HFFc6 (cell line): Measurements from ENCODE around the gene ULK4. TPM values are rescaled to one million over a fixed set of nuclear protein-coding genes. Genes with fewer than 3 reads are reported as not detected.

Source experiments
- DNase-seq: peaks from one replicate; pipeline ENCODE4 v3.0.0-alpha.2; 2018
- H3K27ac Mint-ChIP-seq: 2 replicates; pipeline ENCODE4 v1.8.0; 2020; ENCODE audit warnings: mild to moderate bottlenecking, mixed read lengths
- H3K27me3 Mint-ChIP-seq: 2 replicates; pipeline ENCODE4 v1.8.0; 2021; ENCODE audit warnings: mild to moderate bottlenecking, moderate library complexity, mixed read lengths; ENCODE audit not compliant: insufficient read depth
- H3K36me3 Mint-ChIP-seq: 2 replicates; pipeline ENCODE4 v1.8.0; 2021; ENCODE audit warnings: low read depth, mixed read lengths
- H3K4me1 Mint-ChIP-seq: 2 replicates; pipeline ENCODE4 v1.8.0; 2020; ENCODE audit warnings: low read depth, mixed read lengths
- H3K4me3 Mint-ChIP-seq: 2 replicates; pipeline ENCODE4 v1.8.0; 2020; ENCODE audit warnings: mild to moderate bottlenecking, moderate library complexity, mixed read lengths
- H3K9me3 Mint-ChIP-seq: 2 replicates; pipeline ENCODE4 v1.8.0; 2020; ENCODE audit warnings: mild to moderate bottlenecking, mixed read lengths
- total RNA-seq, 6 experiments: library from RNA; stranded (reverse); fragmentation: NEBNext Ultra II Directional; extraction: Animal tissue kit (Norgen Biotek cat#: 25700); gene quantifications; 2 replicates in 1 of 6; 3 replicates in 5 of 6; pipeline ENCODE4 v1.2.3, GENCODE V29; 2021
- TF ChIP-seq, protein P1 (sequence below): fragments of 200-600 bp; sonication (generic); IDR thresholded peaks from 2 replicates; pipeline ENCODE4 v1.5.0; 2021; ENCODE audit warnings: antibody characterized with exemption, mild to moderate bottlenecking

ULK4 gene
- total RNA-seq, 6 experiments from 2014 or later: 6.0 to 8.6 (median 6.7) TPM

DNA sequence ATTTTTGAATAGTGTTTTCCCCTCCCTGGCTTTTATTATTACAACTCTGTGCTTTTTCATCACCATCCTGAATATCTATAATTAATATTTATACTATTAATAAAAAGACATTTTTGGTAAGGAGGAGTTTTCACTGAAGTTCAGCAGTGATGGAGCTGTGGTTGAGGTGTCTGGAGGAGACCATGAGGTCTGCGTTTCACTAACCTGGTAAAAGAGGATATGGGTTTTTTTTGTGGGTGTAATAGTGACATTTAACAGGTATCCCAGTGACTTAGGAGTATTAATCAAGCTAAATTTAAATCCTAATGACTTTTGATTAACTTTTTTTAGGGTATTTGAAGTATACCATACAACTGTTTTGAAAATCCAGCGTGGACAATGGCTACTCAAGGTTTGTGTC is 738.2 kb downstream of the ULK4 start:
- TF ChIP-seq, protein P1, sequence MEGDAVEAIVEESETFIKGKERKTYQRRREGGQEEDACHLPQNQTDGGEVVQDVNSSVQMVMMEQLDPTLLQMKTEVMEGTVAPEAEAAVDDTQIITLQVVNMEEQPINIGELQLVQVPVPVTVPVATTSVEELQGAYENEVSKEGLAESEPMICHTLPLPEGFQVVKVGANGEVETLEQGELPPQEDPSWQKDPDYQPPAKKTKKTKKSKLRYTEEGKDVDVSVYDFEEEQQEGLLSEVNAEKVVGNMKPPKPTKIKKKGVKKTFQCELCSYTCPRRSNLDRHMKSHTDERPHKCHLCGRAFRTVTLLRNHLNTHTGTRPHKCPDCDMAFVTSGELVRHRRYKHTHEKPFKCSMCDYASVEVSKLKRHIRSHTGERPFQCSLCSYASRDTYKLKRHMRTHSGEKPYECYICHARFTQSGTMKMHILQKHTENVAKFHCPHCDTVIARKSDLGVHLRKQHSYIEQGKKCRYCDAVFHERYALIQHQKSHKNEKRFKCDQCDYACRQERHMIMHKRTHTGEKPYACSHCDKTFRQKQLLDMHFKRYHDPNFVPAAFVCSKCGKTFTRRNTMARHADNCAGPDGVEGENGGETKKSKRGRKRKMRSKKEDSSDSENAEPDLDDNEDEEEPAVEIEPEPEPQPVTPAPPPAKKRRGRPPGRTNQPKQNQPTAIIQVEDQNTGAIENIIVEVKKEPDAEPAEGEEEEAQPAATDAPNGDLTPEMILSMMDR: no peak
- Mint-ChIP-seq H3K36me3 (peaks cover 24% of the 10 kb centered on the region), H3K4me3 (0 out of 2 replicates have a peak overlapping the region, but pooled peaks have one; percentile 14), H3K27me3 (peaks cover 2% of the 10 kb centered on the region; the same call in 1 of the 2 replicates), H3K9me3 (no peaks in the 10 kb centered on the region), H3K27ac (peak overlapping the region; percentile 55), H3K4me1 (peaks cover 46% of the 10 kb centered on the region)
- DNase-seq: no peak

DNA sequence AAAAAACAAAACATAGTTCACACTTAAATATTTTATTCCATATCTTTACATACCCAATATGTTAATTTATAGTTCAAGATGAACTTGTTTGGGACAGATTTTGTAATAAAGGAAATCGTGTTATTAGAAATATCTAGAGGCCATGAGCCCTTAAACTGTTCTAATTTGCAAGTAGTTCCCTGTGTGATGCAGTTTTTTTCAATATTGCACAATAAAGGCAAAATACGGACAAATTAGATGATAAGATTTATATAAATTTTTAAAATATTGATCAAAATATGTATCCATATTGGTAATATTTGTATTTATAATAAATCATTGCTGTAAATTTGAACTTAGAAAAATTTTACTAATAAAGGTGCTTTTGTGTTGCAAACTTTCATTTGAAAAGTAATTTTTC is 738.8 kb downstream of the ULK4 start:
- peaks cover 24% of the 10 kb centered on the region for H3K36me3 Mint-ChIP-seq
- no peak overlapping the region for H3K4me3 Mint-ChIP-seq
- H3K27ac Mint-ChIP-seq: no peak overlapping the region
- peaks cover 51% of the 10 kb centered on the region for H3K4me1 Mint-ChIP-seq
- peaks cover 2% of the 10 kb centered on the region; the same call in 1 of the 2 replicates for H3K27me3 Mint-ChIP-seq
- no peaks in the 10 kb centered on the region for H3K9me3 Mint-ChIP-seq
- DNase-seq: no peak
- TF ChIP-seq, protein P1: no peak

DNA sequence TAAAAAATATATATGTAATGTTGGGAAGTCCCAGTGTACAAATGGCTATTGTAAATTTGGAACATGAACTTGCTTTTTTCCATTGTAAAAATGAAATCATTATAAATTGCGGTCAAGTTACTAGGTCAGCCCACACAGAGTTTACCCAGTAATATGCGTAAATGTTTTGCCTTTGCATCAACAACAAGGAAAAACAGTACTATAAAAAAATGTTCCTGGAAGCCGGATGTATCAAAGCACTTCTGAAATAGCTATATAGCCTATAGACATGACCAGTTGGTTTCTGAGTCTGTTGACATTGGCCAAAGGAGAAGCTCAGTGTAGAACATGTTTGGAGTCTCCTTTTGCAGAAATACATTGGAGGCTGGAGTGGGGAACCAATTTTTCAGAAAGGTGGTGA is 739.4 kb downstream of the ULK4 start:
- no peak overlapping the region for H3K27ac Mint-ChIP-seq
- peaks cover 2% of the 10 kb centered on the region; the same call in 1 of the 2 replicates for H3K27me3 Mint-ChIP-seq
- no peaks in the 10 kb centered on the region for H3K9me3 Mint-ChIP-seq
- H3K4me3 Mint-ChIP-seq: no peak overlapping the region
- H3K36me3 Mint-ChIP-seq: peaks cover 21% of the 10 kb centered on the region
- no peak for DNase-seq
- peaks cover 56% of the 10 kb centered on the region for H3K4me1 Mint-ChIP-seq
- TF ChIP-seq, protein P1: no peak

DNA sequence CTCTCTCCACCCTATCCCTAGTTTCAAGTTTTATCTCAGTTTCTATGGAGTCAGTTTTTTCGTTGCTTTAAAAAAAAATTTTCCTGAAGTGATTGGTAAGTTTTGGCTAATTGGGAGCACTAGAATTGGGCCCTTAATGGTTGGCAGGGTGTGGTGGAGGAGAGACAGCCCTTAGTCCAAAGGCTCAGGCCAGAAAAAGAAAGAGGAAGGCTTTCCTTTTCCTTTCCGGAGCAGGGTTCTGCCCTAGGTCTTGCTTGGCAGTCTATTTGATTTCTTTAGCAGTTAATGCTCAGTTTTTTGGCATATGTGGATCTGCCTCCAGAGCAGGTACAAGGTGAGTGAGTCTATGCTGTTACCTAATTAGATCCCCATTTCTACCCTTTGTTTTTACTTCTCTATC is 739.9 kb downstream of the ULK4 start:
- Mint-ChIP-seq H3K4me3 (no peak overlapping the region), H3K27ac (peak overlapping the region; percentile 20; the same call in 1 of the 2 replicates), H3K9me3 (no peaks in the 10 kb centered on the region), H3K4me1 (peaks cover 61% of the 10 kb centered on the region), H3K36me3 (peaks cover 19% of the 10 kb centered on the region), H3K27me3 (peaks cover 2% of the 10 kb centered on the region; the same call in 1 of the 2 replicates)
- TF ChIP-seq, protein P1: no peak
- no peak for DNase-seq

DNA sequence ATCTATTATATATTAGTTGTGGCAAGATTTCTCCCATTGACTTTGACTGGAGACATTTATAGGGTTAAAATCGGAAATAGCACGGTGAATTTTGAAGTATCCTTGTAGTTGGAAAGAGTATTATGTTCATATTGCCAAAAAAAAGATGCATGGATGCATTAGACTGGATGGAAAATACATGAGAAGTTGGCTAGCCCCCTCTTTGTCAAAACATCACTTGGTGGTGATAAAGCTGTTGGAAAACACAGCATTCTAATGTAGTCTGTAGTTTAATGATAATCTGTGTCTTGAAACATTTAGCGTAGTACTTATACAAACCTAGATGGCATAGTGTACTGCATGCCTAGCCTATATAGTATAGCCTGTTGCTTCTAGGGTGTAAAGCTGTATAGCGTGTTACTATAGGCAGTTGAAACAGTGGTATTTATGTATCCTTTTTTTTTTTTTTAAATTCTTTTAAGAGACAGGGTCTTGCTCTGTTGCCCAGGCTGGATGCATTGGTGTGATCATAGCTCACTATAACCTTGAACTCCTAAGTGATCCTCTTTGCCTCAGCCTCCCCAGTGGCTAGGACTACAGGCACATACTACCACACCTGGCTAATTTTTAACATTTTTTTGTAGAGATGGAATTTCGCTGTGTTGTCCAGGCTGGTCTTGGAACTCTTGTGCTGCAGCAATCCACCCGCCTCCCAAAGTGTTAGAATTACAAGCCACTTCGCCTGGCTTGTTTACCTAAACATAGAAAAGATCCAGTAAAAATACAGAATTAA is 740.8 kb downstream of the ULK4 start:
- no peak overlapping the region for H3K27ac Mint-ChIP-seq
- no peak overlapping the region for H3K4me3 Mint-ChIP-seq

More for the DNA sequence above, 740.8 kb downstream of the ULK4 start:
- peaks cover 70% of the 10 kb centered on the region for H3K4me1 Mint-ChIP-seq
- TF ChIP-seq, protein P1: no peak
- no peak for DNase-seq
- H3K27me3 Mint-ChIP-seq: peaks cover 2% of the 10 kb centered on the region; the same call in 1 of the 2 replicates
- no peaks in the 10 kb centered on the region for H3K9me3 Mint-ChIP-seq
- H3K36me3 Mint-ChIP-seq: peaks cover 10% of the 10 kb centered on the region
